HuH-7 (cell line): Measurements from ENCODE around the gene CST3.
"Not testable (repeated sequence)": the region's sequence is repeated elsewhere in the genome, so short reads cannot be mapped to it uniquely, and the experiment has no call there.

Source experiments
- DNase-seq: peaks from one replicate; pipeline ENCODE4 v3.0.0; 2011; ENCODE audit warnings: low spot score

CST3 gene

GRCh38 chr20:23627501-23627900 lies 10.3 kb downstream of the CST3 start:
- no peak for DNase-seq

DNA sequence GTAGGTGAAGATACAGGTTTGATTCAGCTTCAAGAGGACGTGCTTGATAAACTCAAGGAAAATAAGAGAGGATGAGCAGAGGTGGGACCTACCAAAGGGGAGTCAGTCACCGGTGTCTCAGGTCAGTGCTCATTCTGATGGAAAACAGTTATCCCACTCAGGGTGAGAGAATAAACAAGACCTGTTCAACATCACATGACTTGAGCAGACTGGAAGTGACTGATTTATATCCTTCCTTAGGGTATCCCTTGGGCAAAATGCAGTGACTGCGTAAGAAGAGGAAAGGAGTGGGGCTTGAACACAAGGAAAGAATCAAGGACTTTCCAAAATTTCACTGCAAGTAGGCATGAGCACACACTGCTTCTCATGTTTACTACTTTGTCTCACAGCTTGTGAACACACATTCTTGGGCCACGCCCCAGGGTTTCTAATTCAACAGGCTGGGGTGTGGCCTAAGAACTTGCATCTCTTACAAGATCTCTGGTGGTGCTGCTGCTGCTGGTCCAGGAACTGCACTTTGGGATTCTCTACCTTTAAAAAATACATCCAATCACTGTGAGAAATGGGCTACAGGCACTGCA lies 11.6 kb downstream of the CST3 start:
- DNase-seq, result no peak

DNA sequence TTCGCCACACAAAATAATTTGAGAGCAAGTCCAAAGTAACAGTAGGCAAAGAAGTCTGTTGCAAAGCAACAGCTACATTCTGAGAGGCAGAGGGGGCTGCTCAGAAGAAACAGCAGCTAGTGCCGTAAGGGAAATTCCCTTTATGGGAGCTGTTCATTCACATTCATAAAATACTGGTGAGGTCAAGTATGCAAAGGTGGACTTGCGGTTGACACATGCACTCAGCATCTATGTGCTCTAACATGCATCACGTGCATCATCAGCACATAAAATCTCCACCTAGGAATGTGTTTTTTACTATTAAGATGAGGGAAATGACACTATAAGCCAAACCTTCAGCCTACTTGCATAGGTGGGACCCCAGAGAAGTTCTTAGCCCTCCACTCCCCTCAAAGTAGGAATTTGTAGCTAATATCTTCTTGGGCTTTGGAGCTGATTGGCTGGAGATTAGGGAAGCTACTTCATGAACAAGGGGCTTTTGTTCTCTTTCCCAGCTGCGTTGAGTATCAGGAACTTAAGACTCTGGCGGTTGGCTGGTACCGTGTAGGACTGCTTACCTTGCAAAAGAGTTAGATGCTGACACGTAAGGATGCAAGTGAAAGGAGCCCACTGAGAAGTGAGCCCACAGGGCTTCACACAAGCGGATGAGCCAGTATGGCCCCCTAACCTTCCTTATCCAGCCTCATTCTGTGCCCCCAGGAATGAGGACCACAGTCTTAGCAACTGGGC lies 12.4 kb downstream of the CST3 start:
- DNase-seq, result no peak

DNA sequence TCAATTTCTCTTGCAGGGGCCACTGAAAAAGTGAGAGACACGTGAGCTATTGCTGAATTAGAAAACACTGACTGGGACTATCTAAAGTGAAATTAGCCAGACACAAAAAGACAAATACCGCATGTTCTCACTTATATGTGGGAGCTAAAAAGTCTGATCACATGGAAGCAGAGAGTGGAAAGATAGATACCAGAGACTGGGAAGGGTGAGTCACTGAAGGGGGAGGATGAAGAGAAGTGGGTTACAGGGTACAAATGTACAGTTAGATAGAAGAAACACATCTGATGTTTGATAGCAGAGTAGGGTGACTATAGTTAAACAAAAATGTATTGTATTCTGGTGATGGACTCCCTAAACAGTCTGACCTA lies 13.4 kb downstream of the CST3 start:
- no peak for DNase-seq

- no peak for DNase-seq
Observed at GRCh38 chr20:23623666-23624323, 14.0 kb downstream of the CST3 start.

DNA sequence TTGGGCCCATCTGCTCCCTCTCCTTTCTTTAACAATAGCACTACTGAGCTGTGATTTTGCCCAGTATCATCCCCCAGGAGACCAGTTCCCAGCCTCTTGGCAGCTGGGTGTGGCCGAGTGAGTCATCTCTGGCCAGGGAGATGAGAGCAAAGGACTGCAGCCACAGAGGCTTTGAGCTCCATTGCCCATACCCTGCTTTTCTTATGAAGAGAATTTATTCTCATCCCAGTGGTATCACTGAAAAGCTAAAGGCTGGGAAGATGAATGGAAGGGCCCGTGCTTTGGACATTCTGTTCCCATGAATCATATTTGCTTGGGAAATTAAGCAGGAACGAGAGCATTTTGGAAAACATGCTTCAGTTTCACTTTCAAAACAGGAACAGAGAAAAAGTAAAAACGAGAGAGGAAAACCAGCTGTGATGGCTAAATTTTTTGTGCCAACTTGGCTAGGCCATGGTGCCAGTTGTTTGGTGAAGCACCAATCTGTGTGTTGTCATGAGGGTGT lies 14.9 kb downstream of the CST3 start:
- DNase-seq, result no peak

DNA sequence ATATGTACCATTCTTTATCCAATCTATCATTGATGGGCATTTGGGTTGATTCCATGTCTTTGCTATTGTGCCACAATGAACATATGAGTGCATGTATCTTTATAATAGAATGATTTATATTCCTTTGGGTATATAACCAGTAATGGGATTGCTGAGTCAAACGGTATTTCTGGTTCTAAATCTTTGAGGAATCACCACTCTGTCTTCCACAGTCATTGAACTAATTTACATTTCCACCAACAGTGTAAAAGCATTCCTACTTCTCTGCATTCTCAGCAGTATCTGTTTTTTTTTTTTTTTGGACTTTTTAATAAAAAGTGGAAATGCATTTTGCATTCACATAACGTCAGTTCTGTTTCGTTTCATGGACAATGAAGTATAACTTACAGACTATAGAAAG lies 15.4 kb downstream of the CST3 start:
- not testable (repeated sequence) for DNase-seq

DNA sequence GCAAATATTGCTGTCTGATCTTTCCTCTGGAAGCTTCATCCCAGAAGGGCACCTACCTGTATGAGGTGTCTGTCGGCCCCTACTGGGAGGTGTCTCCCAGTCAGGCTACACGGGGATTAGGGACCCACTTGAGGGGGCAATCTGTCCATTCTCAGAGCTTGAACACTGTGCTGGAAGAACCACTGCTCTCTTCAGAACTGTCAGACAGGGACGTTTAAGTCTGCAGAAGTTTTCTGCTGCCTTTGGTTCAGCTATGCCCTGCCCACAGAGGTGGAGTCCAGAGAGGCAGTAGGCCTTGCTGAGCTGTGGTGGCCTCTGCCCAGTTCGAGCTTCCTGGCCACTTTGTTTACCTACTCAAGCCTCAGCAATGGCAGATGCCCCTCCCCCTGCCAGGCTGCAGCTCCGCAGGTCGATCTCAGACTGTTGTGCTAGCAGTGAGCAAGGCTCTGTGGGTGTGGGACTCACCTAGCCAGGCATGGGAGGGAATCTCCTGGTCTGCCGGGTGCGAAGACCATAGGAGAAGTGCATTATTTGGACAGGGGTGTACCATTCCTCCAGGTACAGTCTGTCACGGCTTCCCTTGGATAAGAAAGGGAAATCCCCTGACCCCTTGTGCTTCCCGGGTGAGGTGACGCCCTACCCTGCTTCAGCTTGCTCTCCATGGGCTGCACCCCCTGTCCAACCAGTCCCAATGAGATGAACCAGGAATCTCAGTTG lies 16.9 kb downstream of the CST3 start:
- DNase-seq, result not testable (repeated sequence)

DNA sequence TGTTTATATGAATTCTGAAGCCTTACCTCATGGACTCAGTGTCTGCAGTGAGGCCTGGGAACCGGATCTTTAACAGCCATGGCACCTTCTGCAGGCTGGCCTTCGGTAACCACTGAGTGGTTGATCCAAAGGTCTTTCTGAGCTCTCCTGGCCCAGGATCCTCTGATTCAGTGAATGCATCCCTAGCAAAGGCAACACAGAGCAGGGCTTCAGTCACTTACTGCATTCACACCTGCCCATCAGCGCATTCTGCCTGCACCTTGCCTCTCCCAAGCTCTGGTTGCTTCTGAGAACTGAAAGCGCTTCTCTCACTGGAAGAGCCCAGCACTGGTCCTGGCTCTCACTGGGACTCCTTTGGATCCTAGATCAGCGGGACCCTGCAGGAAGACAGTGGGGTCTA lies 23.6 kb downstream of the CST3 start:
- no peak for DNase-seq

DNA sequence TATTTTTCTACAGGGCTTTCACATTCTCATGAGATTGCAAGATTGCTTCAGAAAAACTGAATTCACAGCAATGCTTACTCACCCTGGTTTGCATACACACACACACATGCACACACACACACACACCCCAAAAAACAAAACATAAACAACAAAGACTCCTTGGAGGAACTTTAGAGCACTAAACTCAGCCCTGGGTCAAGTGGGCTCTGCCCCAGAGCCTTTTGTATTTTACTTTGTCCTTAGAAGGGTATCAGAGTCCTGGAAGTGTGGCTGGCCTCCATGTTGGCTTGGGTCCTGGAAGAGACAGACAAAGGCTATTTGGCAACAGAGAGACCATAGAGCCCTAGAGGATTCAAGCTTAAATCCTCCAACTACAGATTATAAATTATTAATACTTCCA lies 24.1 kb downstream of the CST3 start:
- no peak for DNase-seq

- DNase-seq, result no peak
Observed at GRCh38 chr20:23612396-23612795, 25.4 kb downstream of the CST3 start.

DNA sequence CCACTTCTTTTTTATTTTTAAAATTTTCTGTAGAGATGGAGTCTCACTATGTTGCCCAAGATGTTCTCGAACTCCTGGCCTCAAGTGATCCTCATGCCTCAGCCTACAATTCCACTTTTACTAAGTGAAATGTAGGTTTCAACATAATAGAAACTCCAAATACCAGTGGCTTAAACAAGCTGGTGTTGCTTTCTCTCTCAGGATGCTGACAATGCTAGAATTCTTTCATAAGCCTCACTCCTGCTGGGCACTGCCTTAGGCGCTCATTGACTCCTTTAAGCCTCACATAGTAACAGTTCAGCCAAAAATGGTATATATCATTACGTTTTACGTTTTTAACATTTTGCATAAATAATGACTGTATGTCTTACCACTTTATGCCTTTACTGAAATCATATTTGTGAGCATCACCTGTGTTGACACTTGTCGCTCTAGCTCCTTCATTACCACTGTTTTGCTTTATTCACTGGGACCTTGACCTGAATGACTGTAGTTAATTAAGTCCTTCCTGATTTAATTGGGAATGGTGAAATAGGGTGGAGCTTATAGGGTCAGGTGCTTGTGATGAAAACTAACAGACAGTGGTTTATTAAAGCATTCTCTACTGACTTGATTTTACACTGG lies 28.2 kb downstream of the CST3 start:
- DNase-seq, result no peak

- no peak for DNase-seq
Observed at GRCh38 chr20:23608251-23608846, 29.4 kb downstream of the CST3 start.

DNA sequence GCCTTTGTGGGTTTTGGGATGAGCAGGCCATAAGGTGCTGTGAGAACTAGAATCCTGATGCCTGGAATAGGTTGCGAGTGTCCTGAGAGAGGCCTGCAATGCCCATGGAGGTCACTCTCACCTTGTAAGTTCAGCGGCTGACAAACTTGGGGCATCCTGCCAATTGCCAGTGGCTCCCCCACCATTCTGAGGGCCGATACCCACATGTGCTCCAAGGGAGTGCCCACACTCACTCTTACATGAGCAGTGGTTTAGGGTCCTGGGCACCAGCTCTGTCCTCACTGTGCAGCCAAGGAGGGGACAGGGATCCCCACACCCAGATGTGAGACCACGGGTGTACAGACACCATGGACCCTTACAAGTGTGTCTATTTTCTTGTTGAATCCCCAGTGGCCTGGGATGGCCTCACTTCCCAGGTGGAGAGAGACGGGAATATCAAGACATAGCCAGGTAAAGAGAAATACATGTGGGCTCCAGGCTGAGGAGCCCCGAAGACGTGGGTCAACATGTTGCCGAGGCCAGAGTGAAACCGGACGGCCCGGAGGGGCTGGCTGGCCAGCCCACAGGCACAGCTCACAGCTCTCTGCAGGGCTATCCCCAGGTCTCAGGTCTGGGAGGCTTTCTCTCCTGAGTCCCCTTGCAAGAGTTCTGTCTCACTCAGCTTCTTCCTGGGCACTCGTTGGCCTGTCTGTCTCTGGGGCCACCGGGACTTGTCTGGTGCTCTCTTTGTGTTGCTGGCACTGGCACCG lies 30.1 kb downstream of the CST3 start:
- DNase-seq, result no peak

DNA sequence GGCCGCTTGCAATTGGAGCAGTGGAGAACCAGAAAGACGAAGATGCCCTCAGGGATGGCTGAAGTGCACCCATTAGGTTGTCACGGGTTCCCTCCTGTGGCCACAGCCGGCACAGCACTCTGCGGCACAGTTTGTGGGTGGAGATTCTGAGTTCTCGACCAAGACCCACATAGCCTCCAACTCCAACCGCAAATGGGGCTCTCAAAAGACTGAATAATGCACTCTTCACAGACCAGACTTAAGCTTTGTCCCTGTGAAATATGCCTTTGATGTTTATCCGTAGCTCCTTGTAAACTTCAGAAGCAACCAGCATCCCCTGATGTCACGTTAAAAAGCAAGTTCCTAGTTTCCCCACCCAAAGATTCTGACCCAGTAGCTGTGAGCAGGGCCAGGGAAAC lies 31.1 kb downstream of the CST3 start:
- peak; percentile 88 for DNase-seq

DNA sequence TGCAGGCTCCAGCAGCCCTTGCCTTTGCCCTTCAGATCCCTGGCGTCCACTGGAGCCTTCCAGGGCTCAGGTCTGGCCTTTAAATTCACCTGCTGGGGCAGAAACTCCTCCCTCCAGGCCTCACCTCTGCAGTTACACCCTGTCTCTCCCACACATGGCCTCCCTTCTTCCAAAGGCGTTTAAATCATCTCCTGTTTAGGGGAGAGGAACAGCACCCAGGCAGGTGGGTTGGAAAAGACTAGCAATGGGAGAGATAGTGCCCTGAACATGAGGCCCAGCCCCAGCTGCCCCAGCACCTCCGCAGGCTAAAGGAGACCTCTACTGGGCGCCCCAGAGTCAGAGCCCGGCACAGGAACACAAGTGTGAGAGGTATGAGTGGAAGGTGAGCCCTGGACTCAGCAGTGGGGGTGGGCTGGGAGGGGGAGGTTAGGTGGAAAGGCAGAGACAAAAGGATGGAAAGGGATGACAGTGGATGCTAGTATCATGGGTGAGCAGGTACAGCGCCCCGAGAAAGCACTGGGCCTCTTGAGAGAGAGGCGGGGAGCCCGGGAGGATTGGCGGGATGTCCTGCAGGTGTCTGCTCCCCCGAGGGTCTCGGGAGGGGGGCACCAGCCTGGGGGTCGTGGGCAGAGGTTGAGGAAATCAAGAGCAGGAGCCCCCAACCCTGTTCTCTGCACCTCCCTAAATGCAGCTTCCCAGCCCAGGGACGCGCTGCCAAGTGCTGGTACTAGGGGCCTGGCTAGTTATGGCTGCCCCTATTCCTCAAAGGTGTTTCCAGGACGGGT lies 31.7 kb downstream of the CST3 start, which contains the start of gene CST9:
Gene CST9, minus strand, starts transcription at position 51 of the 785 bp plus-strand sequence. CDS start 53 bp downstream, outside the sequence.
- no peak for DNase-seq

DNA sequence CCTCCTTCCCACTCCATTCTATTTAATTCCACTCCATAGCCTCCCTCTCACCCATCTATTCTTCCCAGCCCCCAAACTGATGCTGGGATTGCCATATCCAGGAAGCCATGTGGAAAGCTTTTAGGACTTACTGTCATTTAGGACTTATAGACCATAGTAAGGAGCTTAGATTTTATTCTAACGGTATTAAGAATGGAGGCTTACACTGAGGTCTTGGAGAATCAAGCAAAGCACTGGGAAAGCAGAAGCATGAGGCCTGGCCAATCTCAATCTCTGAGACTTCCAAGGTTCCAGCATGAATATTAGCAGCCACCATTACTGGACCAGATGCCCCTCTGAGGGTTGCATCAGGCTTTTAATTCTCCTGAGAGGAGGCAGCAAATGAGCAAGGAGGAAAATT lies 33.4 kb downstream of the CST3 start:
- no peak for DNase-seq

DNA sequence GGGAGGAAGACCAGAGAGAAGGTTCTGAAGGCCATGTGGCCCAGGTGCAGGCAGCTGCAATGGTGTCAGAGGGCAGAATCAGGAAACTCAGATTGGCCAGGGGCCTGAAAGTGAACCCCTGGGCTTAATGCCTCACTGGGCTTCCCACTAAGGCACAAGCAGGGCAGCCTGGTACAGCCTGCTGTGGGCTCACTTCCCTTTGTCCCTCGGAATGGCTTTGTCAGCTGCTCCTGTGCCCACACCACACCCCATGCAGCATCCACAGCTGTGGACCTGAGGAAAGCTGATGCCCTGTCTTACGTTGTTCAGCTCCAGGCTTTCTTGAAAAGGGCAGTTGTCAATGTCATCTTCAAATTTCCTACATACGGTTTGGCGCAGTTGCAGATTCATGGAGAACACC lies 34.4 kb downstream of the CST3 start:
- no peak for DNase-seq

DNA sequence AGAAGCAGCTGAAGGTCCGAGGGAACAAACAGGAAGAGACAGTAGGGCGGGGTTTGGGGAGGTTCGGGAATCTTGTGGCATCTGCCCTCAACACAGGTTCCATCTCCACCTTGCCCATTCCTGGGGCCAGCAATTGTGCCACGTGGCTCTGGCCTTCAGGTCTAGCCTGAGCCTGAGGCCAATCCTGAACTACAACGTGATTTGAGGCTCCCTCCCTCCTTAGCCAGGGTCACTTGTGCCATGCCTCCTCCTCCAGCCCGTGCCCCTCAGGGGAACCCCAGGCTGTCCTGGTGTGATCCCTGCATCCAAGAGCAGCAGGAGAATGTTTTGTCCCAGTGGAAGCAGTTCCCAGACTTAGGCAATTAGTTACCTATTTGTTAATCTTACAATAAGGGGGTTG lies 35.1 kb downstream of the CST3 start:
- DNase-seq, result no peak

DNA sequence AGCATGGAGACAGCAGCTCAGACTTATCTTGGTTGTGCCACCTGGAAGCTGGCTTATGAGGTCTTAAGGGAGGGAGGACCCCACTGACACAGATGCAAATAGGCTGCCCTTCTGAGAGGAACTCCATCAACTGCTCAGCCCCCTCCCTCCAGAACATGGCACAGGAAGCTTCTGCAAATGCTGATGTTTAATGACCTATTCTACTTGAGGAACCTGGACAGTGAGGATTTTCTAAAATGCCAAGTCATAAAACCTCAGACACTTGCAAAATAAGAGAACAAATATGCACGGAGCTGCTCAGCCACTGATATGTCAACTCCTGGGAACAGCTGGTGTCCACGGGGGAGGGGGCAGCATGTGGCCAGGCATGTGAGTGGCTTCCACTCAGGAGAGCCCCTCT lies 35.5 kb downstream of the CST3 start:
- DNase-seq, result no peak
